ENCODE results near the gene NUP133.

The NUP133 gene

DNA sequence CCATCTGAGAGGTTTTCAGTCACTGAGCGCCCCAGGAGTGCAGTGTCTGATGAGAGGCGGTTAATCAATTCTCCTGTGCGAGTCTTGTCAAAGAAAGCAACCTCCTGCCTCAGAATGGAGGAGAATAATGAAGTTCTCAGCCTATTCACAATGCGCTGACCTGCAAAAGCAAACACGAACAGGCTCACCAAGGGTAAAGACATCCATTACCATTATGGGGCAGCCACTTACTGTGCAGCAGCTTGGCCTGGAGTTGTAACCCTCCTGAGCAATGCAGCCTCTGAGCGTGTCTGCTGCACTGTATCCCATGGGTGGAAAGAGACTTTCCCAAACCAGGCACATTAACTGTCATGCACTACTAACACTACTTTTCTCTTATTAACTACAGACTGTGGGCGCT is 39.4 kb upstream of the NUP133 start:
- H3K27ac ChIP-seq: no peak overlapping the region
- no peak overlapping the region for H3K4me3 ChIP-seq
- TF ChIP-seq, protein P1, sequence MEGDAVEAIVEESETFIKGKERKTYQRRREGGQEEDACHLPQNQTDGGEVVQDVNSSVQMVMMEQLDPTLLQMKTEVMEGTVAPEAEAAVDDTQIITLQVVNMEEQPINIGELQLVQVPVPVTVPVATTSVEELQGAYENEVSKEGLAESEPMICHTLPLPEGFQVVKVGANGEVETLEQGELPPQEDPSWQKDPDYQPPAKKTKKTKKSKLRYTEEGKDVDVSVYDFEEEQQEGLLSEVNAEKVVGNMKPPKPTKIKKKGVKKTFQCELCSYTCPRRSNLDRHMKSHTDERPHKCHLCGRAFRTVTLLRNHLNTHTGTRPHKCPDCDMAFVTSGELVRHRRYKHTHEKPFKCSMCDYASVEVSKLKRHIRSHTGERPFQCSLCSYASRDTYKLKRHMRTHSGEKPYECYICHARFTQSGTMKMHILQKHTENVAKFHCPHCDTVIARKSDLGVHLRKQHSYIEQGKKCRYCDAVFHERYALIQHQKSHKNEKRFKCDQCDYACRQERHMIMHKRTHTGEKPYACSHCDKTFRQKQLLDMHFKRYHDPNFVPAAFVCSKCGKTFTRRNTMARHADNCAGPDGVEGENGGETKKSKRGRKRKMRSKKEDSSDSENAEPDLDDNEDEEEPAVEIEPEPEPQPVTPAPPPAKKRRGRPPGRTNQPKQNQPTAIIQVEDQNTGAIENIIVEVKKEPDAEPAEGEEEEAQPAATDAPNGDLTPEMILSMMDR (IDR thresholded peaks at IDR 0.05): no peak
- DNase-seq (ENCODE audit: low spot score): no peak

DNA sequence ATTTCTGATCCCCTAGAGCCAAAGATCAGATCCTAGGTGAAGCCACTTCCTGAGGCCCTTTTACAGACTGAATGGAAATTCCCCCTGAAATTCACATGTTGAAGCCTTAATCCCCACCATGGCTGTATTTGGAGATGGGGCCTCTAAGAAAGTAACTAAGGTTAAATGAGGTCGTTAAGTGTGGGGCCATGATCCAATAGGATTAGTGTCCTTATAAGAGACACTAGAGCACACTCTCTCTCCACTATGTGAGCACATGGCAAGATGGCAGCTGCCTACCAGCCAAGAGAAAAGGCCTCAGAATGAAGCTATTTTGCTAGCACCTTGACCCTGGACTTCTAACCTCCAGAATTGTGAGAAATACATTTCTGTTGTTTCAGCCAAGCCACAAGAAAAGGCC is 36.4 kb upstream of the NUP133 start:
- DNase-seq (ENCODE audit: low spot score): no peak
- no peak overlapping the region for H3K4me3 ChIP-seq
- TF ChIP-seq, protein P1 (IDR thresholded peaks at IDR 0.05): no peak
- H3K27ac ChIP-seq: no peak overlapping the region

- TF ChIP-seq, protein P1 (IDR thresholded peaks at IDR 0.05): no peak
- DNase-seq (ENCODE audit: low spot score): no peak
- no peak overlapping the region for H3K27ac ChIP-seq
- no peak overlapping the region for H3K4me3 ChIP-seq
Observed at GRCh38 chr1:229539863-229540506, 31.8 kb upstream of the NUP133 start.

DNA sequence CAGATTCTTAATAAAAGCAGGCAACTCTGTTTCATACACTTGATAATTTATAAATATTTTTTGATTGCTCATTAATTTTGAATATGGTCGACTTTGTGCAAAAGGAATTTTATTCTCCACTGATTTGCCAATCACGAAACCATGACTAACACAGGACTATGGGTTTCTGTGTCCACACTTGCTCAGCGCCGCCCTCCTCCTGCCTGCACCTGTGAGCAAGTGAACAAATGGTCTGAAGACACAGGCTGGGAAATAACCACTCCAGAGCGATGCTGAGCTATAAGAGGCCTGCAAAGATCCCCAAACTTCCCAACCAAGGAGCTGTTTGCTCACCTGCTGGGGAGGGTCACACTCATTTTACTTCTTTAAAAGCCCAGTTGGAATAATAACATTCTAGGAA is 30.8 kb upstream of the NUP133 start:
- Histone ChIP-seq H3K27ac (no peak overlapping the region), H3K4me3 (no peak overlapping the region)
- DNase-seq (ENCODE audit: low spot score): no peak
- TF ChIP-seq, protein P1 (IDR thresholded peaks at IDR 0.05): no peak

DNA sequence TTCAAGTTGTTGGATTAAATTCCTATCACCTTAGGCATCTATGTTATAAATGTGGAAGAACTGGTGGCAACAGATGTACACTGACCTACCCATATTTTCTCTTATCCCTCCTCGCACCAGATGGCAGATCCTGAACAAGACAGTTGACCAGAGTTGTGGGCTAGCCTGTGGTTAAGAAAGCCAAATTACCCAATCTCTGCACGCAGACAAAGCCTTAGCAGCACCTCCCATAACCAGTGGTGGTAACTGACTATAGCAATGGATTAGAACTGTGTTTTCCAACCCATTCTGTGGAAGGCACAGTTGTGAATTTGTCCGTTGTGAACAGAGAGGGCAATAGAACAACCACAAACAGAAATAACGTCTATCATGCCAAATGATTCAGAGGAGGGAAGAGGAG is 29.8 kb upstream of the NUP133 start:
- Histone ChIP-seq H3K4me3 (no peak overlapping the region), H3K27ac (no peak overlapping the region)
- no peak for DNase-seq (ENCODE audit: low spot score)
- TF ChIP-seq, protein P1 (IDR thresholded peaks at IDR 0.05): no peak

DNA sequence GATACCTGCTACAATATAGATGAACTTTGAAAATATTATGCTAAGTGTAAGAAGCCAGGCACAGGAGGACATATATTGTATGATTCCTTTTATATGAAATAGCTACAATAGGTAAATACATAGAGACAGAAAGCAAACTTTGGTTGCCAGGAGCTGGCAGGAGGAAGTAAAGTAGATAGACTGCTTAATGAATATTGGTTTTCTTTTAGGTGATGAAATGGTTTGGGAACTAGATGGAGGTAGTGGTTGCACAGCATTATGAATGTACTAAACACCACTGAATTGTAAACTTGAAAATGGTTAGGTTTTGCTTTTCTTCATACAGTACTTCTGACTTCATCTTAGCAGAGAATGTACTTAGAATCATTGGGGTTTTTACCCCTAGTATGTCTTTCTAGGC is 28.8 kb upstream of the NUP133 start:
- Histone ChIP-seq H3K4me3 (no peak overlapping the region), H3K27ac (no peak overlapping the region)
- no peak for DNase-seq (ENCODE audit: low spot score)
- TF ChIP-seq, protein P1 (IDR thresholded peaks at IDR 0.05): no peak

DNA sequence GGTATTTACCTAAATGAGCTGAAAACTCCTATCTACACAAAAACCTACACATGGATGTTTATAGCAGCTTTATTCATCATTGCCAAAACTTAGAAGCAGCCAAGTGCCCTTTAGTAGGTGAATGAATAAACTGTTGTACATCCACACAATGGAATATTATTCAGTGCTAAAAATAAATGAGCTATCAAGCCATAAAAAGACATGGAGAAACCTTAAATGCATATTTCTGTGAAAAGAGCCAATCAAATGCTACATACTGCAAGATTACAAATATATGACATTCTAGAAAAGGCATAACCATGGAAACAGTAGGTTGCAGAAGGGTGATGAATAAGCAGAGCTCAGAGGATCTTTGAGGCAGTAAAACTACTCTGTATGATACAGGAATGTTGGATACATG is 27.1 kb upstream of the NUP133 start:
- Histone ChIP-seq H3K27ac (no peak overlapping the region), H3K4me3 (no peak overlapping the region)
- DNase-seq (ENCODE audit: low spot score): no peak
- TF ChIP-seq, protein P1 (IDR thresholded peaks at IDR 0.05): no peak
